Dendritic cell treated with granulocyte-macrophage colony-stimulating factor and Interleukin-4, amounts not matched to agents 40 ng/mL and 50 ng/mL, for 4 days (primary cell): ENCODE data around the gene SLC30A9.
A peak's percentile ranks its signal among the peaks of the same experiment; 100 is the strongest.

Experiments used
- H3K27ac Mint-ChIP-seq: one replicate; pipeline ENCODE4 v1.8.0; 2022; ENCODE audit warnings: mild to moderate bottlenecking, mixed read lengths
- H3K27me3 Mint-ChIP-seq: one replicate; pipeline ENCODE4 v1.8.0; 2022; ENCODE audit warnings: mild to moderate bottlenecking, mixed read lengths
- H3K36me3 Mint-ChIP-seq: one replicate; pipeline ENCODE4 v1.8.0; 2022; ENCODE audit warnings: low read depth, mixed read lengths
- H3K4me1 Mint-ChIP-seq: one replicate; pipeline ENCODE4 v1.8.0; 2022; ENCODE audit warnings: low read depth, mixed read lengths
- H3K4me3 Mint-ChIP-seq: one replicate; pipeline ENCODE4 v1.8.0; 2022; ENCODE audit warnings: mild to moderate bottlenecking, moderate library complexity, mixed read lengths
- H3K9me3 Mint-ChIP-seq: one replicate; pipeline ENCODE4 v1.8.0; 2022; ENCODE audit warnings: mixed read lengths
- intact Hi-C: fragments of 100-400 bp; cut with micrococcal nuclease; formaldehyde crosslinking; loops from one replicate; pipeline ENCODE4 v1.15.0; 2022

SLC30A9 gene

DNA sequence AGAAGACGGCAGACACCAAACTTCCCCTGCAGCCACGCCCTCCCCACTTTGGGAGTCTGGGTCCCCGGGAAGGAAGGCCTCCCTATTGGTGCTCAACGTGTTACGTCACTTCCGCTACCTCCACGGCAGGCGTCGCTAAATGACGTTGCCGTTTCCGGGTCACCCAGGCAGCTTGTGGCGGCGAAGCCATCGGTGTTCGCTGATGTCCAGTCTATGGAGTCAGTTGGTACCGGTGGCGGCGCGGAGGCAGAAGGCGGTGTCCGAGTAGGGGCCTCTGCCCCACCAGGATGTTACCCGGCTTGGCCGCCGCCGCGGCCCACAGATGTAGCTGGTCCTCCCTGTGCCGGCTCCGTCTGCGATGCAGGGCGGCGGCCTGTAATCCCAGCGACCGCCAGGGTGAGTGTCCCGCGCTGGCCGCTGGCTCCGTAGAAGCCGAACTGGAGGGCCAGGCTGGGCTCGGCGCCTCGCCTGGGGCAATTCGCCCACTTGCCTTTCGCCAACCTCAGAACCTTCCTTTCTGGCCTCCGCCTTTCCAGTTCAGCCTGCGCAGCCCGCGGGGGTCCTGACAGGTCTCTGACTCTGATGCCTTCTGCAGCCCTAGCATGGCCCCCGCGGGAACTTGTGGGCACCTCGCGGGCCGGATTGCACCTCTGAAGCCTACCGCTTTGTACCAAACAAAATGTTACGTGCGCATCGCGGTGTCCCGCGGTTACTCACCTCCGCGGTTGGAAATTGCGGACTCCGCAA, at the start of gene SLC30A9:
TSS of gene SLC30A9 (plus strand) at position 166 of the 747 bp plus-strand sequence. CDS start at position 288, 122 bp downstream.
- H3K9me3 Mint-ChIP-seq, result no peaks in the 10 kb centered on the region
- H3K27me3 Mint-ChIP-seq, result no peaks in the 10 kb centered on the region
- intact Hi-C loops, result loop anchor here (1.0 kb wide), 1 partner anchor 55 kb away; the partner anchor contains the start of gene TMEM33
- peak within 1 kb of the TSS; percentile 94 for H3K27ac Mint-ChIP-seq
- peaks cover 20% of the 10 kb centered on the region for H3K4me1 Mint-ChIP-seq
- peaks cover 14% of the 10 kb centered on the region for H3K36me3 Mint-ChIP-seq
- H3K4me3 Mint-ChIP-seq, result peak within 1 kb of the TSS; percentile 92

DNA sequence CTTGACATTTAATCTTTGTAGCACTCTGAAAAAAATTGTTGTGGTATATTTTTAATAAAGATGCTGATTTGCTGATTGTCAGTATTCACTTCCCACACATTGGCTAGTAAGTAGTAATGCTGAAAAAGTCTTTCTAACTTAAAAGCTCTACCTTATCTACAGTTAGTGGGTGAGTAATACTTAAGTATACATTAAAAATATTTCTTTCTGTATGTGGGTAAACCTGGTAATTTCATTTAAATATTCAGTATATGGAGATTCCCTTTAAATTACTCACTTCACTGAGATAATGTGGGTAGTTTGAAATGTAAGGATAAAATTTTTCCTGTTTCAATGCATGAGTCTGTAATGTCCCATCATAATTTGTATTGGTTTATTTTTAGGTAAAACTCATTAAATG, 49.5 kb upstream of the SLC30A9 start:
- Mint-ChIP-seq H3K36me3 (peaks cover 51% of the 10 kb centered on the region), H3K27ac (no peak overlapping the region), H3K4me3 (no peak overlapping the region), H3K27me3 (no peaks in the 10 kb centered on the region), H3K9me3 (no peaks in the 10 kb centered on the region), H3K4me1 (peaks cover 15% of the 10 kb centered on the region)
- intact Hi-C loops, result no loop called here

DNA sequence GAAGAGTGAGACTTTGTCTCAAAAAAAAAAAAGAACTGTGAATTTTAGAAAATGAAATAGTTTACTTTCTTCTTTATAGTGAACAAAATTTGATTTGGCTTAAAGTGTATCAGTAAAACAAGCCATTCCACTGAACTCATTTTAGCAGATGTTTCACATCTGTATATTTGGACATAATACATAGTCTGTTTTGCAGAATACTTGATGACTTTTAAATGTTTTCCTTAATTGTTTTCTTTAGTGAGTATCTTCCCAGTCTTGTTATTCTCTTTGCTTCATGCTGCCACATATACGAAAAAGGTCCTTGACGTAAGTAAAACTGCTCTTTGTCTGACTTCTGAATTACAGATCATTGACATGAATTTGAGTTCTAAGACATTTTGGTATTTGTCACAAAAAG, 46.8 kb upstream of the SLC30A9 start:
- Mint-ChIP-seq H3K27ac (no peak overlapping the region), H3K27me3 (no peaks in the 10 kb centered on the region), H3K9me3 (no peaks in the 10 kb centered on the region), H3K4me3 (no peak overlapping the region), H3K36me3 (peaks cover 62% of the 10 kb centered on the region), H3K4me1 (no peaks in the 10 kb centered on the region)
- intact Hi-C loops, result no loop called here

DNA sequence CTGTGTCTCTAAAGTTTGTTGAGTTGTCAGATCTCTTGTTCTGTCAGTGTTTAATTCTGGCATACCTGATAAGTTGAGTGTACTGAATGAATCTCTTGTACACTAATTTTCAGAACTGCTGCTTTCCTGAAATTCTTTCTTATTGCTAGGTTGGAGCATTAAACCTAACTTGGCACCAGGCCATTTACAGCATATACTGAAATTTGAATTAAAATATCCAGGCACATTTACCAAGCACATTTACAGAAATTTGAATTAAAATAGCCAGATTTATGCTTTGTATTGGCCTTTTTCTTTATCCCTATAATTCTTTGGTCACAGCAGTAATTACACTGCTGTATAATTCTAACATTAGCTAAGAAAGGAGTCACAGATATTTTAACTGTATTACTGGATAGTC, 46.2 kb upstream of the SLC30A9 start:
- Mint-ChIP-seq H3K9me3 (no peaks in the 10 kb centered on the region), H3K4me3 (no peak overlapping the region), H3K27ac (no peak overlapping the region), H3K27me3 (no peaks in the 10 kb centered on the region), H3K36me3 (peaks cover 66% of the 10 kb centered on the region), H3K4me1 (no peaks in the 10 kb centered on the region)
- intact Hi-C loops, result no loop called here

DNA sequence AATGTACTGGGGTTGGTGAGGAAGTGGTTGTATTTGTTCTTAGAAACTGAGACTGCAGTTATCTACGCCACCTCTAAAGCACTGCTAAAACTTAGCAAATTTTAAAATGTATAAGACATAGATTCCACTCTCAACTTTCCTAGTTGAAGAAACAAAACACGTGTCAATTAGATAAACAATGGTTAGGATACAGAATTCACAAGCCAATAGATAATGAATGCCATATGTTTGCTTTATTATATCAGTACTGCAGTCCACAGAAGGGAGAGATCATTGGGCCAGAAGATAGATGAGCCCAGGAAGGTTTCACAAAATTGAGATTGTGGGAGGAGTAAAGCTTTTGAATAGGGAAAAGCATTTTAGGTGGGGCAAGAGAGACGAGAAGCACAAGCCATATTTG, 40.8 kb upstream of the SLC30A9 start:
- Mint-ChIP-seq H3K4me1 (peaks cover 21% of the 10 kb centered on the region), H3K36me3 (peaks cover 74% of the 10 kb centered on the region), H3K4me3 (no peak overlapping the region), H3K9me3 (no peaks in the 10 kb centered on the region), H3K27ac (no peak overlapping the region), H3K27me3 (no peaks in the 10 kb centered on the region)
- intact Hi-C loops, result no loop called here

DNA sequence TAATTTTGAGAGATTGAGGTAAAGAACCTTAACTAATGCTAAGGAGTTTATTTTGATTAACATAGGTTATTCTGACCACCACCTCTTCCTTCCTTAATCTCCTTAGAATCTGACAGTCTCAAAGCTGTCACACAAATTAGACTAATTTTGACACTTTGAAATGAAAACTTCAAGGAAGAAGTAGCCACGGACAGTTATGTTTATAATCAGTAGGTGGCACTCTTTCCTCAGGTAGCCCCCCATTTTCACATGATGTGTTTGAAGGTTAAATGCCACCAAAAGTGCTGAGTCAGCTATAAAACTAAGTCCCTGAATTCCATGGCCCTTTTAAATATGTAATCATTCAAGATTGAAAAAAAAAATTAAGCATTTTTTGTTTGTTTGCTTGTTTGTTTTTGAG, 32.7 kb upstream of the SLC30A9 start:
- no peak overlapping the region for H3K27ac Mint-ChIP-seq
- H3K27me3 Mint-ChIP-seq, result no peaks in the 10 kb centered on the region
- peaks cover 7% of the 10 kb centered on the region for H3K4me1 Mint-ChIP-seq
- no peaks in the 10 kb centered on the region for H3K9me3 Mint-ChIP-seq
- intact Hi-C loops, result no loop called here
- H3K36me3 Mint-ChIP-seq, result peaks cover 19% of the 10 kb centered on the region
- no peak overlapping the region for H3K4me3 Mint-ChIP-seq

DNA sequence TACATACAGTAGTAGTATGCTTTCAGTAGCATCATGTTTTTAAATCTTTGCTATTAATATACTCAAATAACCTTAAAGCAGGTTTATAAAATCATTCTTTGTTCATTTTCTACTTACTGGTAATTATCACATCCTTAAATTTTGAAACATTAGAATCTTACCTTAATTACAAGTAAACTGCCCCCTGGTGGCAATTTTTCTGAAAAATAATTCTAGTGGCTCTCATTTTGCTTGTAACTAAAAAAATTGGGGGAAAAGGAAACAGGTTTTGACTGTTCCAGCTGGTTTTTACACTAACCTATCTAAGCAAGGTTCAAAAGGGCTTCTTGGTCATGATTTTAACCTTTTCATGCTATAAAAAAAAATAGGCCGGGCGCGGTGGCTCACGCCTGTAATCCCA, 27.2 kb upstream of the SLC30A9 start:
- H3K27ac Mint-ChIP-seq, result no peak overlapping the region
- intact Hi-C loops, result no loop called here
- H3K27me3 Mint-ChIP-seq, result no peaks in the 10 kb centered on the region
- H3K9me3 Mint-ChIP-seq, result peaks cover 4% of the 10 kb centered on the region
- no peaks in the 10 kb centered on the region for H3K4me1 Mint-ChIP-seq
- no peaks in the 10 kb centered on the region for H3K36me3 Mint-ChIP-seq
- no peak overlapping the region for H3K4me3 Mint-ChIP-seq

DNA sequence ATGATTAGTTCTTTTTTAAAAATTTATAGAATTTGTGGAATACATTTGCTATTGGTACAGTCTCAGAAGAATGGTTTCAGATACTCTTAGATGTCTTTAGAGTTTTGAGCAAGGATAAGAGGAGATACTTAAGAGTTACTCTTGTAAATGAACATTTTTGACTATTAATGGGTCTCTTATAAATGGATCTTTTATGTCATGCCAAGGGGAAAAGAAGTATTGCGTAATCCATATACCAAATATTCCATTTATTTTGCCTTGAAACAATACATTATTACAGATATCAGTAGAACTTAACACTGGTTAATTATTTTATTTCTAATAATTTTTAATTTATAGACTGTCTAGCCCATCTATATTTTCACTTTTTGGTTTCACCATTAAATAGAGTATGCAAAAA, 25.9 kb upstream of the SLC30A9 start:
- Mint-ChIP-seq H3K27ac (no peak overlapping the region), H3K4me1 (peaks cover 8% of the 10 kb centered on the region), H3K9me3 (peaks cover 16% of the 10 kb centered on the region), H3K36me3 (no peaks in the 10 kb centered on the region), H3K4me3 (no peak overlapping the region), H3K27me3 (no peaks in the 10 kb centered on the region)
- intact Hi-C loops, result no loop called here

DNA sequence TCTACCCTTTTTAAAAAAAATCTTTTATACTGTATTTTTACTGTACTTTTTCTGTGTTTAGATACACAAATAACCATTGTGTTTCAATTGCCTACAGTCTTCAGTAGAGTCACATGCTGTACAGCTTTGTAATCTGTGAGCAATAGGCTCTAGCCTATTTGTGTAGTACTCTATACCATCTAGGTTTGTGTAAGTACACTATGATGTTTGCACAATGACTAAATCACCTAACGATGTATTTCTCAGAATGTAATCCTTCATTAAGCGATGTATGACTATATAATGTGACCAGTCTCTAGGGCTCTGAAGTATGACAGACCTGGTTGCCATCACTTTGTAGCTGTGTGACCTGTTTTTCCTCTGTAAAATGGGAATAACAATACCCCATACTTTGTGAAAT, 22.9 kb upstream of the SLC30A9 start:
- intact Hi-C loops, result no loop called here
- H3K27ac Mint-ChIP-seq, result no peak overlapping the region
- H3K4me1 Mint-ChIP-seq, result peaks cover 10% of the 10 kb centered on the region

DNA sequence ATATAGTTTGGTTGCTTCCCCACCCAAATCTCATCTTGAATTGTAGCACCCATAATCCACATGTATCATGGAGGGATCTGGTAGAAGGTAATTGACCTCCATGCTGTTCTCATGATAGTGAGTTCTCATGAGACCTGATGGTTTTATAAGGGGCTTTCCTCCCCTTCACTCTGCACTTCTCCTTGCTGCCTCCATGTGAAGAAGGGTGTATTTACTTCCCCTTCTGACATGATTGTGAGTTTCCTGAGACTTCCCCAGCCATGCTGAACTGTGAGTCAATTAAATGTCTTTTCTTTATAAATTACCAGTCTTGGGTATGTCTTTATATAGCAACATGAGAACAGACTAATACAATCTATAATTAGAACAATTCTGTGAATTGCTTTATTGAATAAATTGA, 20.7 kb upstream of the SLC30A9 start:
- intact Hi-C loops, result no loop called here
- Mint-ChIP-seq H3K9me3 (peaks cover 30% of the 10 kb centered on the region), H3K4me3 (no peak overlapping the region), H3K27me3 (no peaks in the 10 kb centered on the region), H3K4me1 (peaks cover 10% of the 10 kb centered on the region), H3K27ac (no peak overlapping the region), H3K36me3 (no peaks in the 10 kb centered on the region)

More for the DNA sequence above, 22.9 kb upstream of the SLC30A9 start:
- no peaks in the 10 kb centered on the region for H3K27me3 Mint-ChIP-seq
- peaks cover 28% of the 10 kb centered on the region for H3K9me3 Mint-ChIP-seq
- H3K36me3 Mint-ChIP-seq, result no peaks in the 10 kb centered on the region
- no peak overlapping the region for H3K4me3 Mint-ChIP-seq

DNA sequence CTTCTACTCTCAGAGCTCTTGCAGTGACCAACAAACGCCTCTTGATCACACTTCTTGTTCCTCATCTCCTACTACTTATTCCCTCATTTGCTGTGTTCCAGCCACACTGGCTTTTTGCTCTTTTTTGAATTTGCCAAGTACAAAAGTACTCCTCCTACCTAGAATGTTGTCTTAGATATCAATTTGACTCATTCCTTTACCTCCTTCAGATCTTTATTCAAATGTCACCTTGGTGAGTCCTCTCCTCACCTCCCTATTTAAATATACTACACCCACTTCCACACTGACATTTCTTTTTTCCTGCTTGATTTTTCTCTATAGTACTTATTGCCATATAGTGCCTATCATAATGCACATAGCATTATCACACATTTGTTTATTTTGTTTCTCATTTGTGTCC, 15.0 kb upstream of the SLC30A9 start:
- no peaks in the 10 kb centered on the region for H3K36me3 Mint-ChIP-seq
- no peak overlapping the region for H3K27ac Mint-ChIP-seq
- H3K4me3 Mint-ChIP-seq, result no peak overlapping the region
- no peaks in the 10 kb centered on the region for H3K27me3 Mint-ChIP-seq
- H3K9me3 Mint-ChIP-seq, result peaks cover 10% of the 10 kb centered on the region
- peaks cover 14% of the 10 kb centered on the region for H3K4me1 Mint-ChIP-seq
- intact Hi-C loops, result no loop called here

DNA sequence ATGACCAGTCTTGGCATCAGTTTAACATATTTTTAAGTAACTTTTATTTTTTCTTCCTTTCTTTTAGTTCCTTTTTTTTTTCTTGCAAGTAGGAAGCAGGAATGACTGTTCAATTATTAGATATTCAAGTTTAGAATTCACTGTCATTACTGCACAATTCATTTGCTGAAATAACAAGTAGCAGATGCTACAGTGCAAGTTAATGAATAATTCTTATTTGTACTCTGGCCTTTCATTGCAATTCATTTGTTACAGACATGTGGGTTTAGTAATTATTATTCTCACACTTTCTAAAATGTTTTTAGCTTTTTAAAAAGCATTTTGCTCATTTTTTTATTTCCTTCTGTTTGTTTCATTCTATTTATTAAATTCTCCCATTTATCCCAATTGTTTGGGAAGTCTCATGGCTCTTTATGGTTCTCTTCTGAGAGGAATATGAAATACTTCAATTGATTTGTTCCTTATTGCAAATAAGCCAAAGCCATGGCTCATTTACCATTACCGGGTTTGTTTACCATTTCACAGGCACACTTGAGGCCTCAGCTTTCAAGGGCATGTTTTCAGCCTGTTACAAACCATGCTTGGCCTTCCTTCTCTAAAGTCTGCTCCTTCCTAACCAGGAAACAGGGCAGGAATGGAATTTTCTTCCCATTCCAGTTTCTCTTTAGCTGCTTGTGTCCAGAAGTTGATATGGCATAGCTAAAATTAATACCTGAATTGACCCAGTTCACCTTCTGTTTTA, 13.4 kb upstream of the SLC30A9 start:
- Mint-ChIP-seq H3K9me3 (peaks cover 6% of the 10 kb centered on the region), H3K4me1 (peaks cover 14% of the 10 kb centered on the region), H3K4me3 (no peak overlapping the region), H3K27me3 (no peaks in the 10 kb centered on the region), H3K36me3 (no peaks in the 10 kb centered on the region), H3K27ac (no peak overlapping the region)
- intact Hi-C loops, result no loop called here

DNA sequence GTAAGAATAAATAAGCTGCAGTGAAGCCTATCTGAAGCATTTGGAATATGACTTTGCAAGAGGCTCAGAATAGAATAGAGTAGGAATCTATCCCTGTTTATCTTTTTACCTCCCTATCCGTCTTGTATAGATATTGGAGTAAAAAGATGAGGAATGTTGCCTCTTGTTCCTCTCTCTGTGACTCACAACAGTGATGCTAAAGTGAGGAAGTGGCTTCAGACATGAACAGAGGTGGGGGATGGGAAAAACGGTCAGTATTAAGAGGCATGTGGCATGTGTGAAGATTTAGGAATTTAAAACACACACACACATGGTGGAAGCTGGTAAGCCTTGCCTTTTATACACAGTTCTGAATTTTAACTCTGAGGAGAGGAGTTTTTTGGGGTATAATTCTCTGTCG, 12.6 kb upstream of the SLC30A9 start:
- Mint-ChIP-seq H3K4me3 (no peak overlapping the region), H3K9me3 (no peaks in the 10 kb centered on the region), H3K4me1 (peaks cover 14% of the 10 kb centered on the region), H3K27me3 (no peaks in the 10 kb centered on the region), H3K27ac (no peak overlapping the region), H3K36me3 (no peaks in the 10 kb centered on the region)
- intact Hi-C loops, result no loop called here

DNA sequence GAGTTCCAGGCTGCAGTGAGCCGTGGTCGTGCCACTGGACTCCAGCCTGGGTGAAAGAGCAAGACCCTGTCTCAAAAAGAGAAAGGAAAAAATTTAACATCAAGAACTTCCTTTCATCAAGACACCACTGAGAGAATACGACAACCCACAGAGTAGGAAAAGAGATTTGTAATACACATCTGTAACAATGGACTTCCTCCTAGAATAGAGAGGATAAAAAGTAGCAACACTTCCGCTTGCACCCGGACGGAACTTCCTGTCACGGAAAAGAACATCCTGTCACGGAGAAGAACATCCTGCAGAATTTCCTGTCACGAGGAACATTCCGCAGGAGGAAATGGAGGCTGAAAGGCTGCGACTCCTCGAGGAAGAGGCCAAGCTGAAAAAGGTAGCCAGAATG, 8.9 kb upstream of the SLC30A9 start, which contains the start of gene DCAF4L1:
TSS of gene DCAF4L1 (plus strand) at position 301 of the 400 bp plus-strand sequence. CDS start at position 338, 37 bp downstream.
- intact Hi-C loops, result no loop called here
- H3K4me3 Mint-ChIP-seq, result no peak within 1 kb of the TSS
- no peaks in the 10 kb centered on the region for H3K9me3 Mint-ChIP-seq
- no peak within 1 kb of the TSS for H3K27ac Mint-ChIP-seq
- no peaks in the 10 kb centered on the region for H3K36me3 Mint-ChIP-seq
- H3K27me3 Mint-ChIP-seq, result no peaks in the 10 kb centered on the region
- H3K4me1 Mint-ChIP-seq, result peaks cover 8% of the 10 kb centered on the region
